ENCODE data around the gene C1QA.

DNA sequence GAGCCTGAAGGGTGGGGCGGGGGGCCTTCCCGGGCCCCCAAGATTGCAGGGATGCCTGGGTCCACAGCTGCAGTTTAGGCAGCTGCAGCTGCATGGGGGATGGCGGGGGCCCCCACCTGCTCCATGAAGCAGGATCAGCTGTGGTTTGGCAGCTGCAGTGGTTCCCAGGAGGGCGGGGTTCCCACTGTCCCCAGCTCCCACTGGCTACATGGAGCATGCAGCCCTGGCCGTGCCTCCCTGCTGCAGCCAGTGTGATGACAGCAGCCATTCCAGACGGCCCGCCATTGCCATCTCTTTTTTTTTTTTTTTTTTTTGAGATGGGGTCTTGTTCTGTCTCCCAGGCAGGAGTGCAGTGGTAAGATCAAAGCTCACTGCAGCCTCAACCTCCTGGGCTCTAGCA lies 992 bp upstream of the C1QA start:
- TF ChIP-seq BHLHE40 (IDR thresholded peaks at IDR 0.05; ENCODE audit: borderline replicate concordance) (no peak), SP1 (IDR thresholded peaks at IDR 0.05) (no peak), SUZ12 (IDR thresholded peaks at IDR 0.05) (no peak), ZNF384 (IDR thresholded peaks at IDR 0.05) (no peak), FOXA1 (IDR thresholded peaks at IDR 0.05) (no peak), TARDBP (IDR thresholded peaks at IDR 0.05) (no peak), CTBP1 (IDR thresholded peaks at IDR 0.05; ENCODE audit: borderline replicate concordance) (no peak), FOXM1 (IDR thresholded peaks at IDR 0.05; ENCODE audit: borderline replicate concordance) (no peak), ARNT (IDR thresholded peaks at IDR 0.05) (no peak), ELF4 (IDR thresholded peaks at IDR 0.05) (no peak), NFRKB (IDR thresholded peaks at IDR 0.05) (no peak), L3MBTL2 (conservative IDR thresholded peaks at IDR 0.05) (no peak)
- TF ChIP-seq, protein P1, sequence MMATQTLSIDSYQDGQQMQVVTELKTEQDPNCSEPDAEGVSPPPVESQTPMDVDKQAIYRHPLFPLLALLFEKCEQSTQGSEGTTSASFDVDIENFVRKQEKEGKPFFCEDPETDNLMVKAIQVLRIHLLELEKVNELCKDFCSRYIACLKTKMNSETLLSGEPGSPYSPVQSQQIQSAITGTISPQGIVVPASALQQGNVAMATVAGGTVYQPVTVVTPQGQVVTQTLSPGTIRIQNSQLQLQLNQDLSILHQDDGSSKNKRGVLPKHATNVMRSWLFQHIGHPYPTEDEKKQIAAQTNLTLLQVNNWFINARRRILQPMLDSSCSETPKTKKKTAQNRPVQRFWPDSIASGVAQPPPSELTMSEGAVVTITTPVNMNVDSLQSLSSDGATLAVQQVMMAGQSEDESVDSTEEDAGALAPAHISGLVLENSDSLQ (IDR thresholded peaks at IDR 0.05): no peak
